SKM-1 treated with dmso at 0.1 percent for 144 hours (cell line): ENCODE measurements around the gene MAFB.

Source experiments
- DNase-seq: peaks from one replicate; lab custom pipeline; 2025; ENCODE audit not compliant: unreplicated experiment; lab: John Stamatoyannopoulos, UW

Gene MAFB

GRCh38 chr20:40635971-40636370, 53.1 kb downstream of the MAFB start:
- no peak for DNase-seq
